Stimulated activated naive CD8-positive, alpha-beta T cell treated with anti-CD3 and anti-CD28 coated beads, Interleukin-15, Interleukin-2, amounts not matched to agents 100 U/mL and 50 U/mL, for 24 hours (primary cell): ENCODE data around the gene PIGU.
A peak's percentile ranks its signal among the peaks of the same experiment; 100 is the strongest.

Experiments
- ATAC-seq: fragments of 150-1000 bp; cut with Tn5 transposase; one replicate; pipeline ENCODE4 v1.10.0; 2021
- DNase-seq: peaks from one replicate; pipeline ENCODE4 v3.0.0; 2021

The PIGU gene

GRCh38 chr20:34557936-34558319 is 119.0 kb downstream of the PIGU start:
- ATAC-seq, result no peak
- DNase-seq, result no peak

GRCh38 chr20:34553366-34553867 is 123.5 kb downstream of the PIGU start:
- DNase-seq (no peak), ATAC-seq (no peak)

GRCh38 chr20:34552569-34552968 is 124.3 kb downstream of the PIGU start:
- ATAC-seq (no peak), DNase-seq (no peak)

GRCh38 chr20:34549929-34550305 is 127.0 kb downstream of the PIGU start:
- no peak for DNase-seq

GRCh38 chr20:34549291-34549928 is 127.5 kb downstream of the PIGU start:
- ATAC-seq (no peak), DNase-seq (no peak)

More at GRCh38 chr20:34549929-34550305, 127.0 kb downstream of the PIGU start:
- no peak for ATAC-seq

GRCh38 chr20:34547844-34548613 is 128.9 kb downstream of the PIGU start:
- no peak for DNase-seq
- ATAC-seq, result no peak

- DNase-seq, result no peak
- no peak for ATAC-seq
Measured at GRCh38 chr20:34546751-34547181, 130.1 kb downstream of the PIGU start.

- DNase-seq (no peak), ATAC-seq (peak; percentile 45)
Measured at GRCh38 chr20:34544109-34544796, 132.6 kb downstream of the PIGU start.

GRCh38 chr20:34543463-34544056 is 133.3 kb downstream of the PIGU start:
- ATAC-seq, result no peak

GRCh38 chr20:34542439-34542838 is 134.5 kb downstream of the PIGU start:
- no peak for DNase-seq
- ATAC-seq, result no peak

More at GRCh38 chr20:34543463-34544056, 133.3 kb downstream of the PIGU start:
- DNase-seq, result no peak

- DNase-seq (no peak), ATAC-seq (no peak)
Measured at GRCh38 chr20:34541917-34542316, 135.0 kb downstream of the PIGU start.

GRCh38 chr20:34541264-34541901 is 135.5 kb downstream of the PIGU start:
- ATAC-seq (no peak), DNase-seq (no peak)

- DNase-seq (no peak), ATAC-seq (no peak)
Measured at GRCh38 chr20:34540596-34541263, 136.2 kb downstream of the PIGU start.

GRCh38 chr20:34539756-34540155 is 137.1 kb downstream of the PIGU start:
- no peak for ATAC-seq
- DNase-seq, result no peak

- DNase-seq (peak; percentile 70), ATAC-seq (peak; percentile 28)
Measured at GRCh38 chr20:34538671-34539123, 138.2 kb downstream of the PIGU start.

- no peak for DNase-seq
Measured at GRCh38 chr20:34537651-34538050, 139.2 kb downstream of the PIGU start.

GRCh38 chr20:34536798-34537394 is 140.0 kb downstream of the PIGU start:
- ATAC-seq (peak; percentile 33), DNase-seq (peak; percentile 52)

More at GRCh38 chr20:34537651-34538050, 139.2 kb downstream of the PIGU start:
- no peak for ATAC-seq

- DNase-seq (no peak), ATAC-seq (no peak)
Measured at GRCh38 chr20:34535857-34536256, 141.0 kb downstream of the PIGU start.

- no peak for DNase-seq
- no peak for ATAC-seq
Measured at GRCh38 chr20:34535301-34535840, 141.5 kb downstream of the PIGU start.

- ATAC-seq (no peak), DNase-seq (no peak)
Measured at GRCh38 chr20:34534391-34535165, 142.3 kb downstream of the PIGU start.
